Upper lobe of left lung (tissue), 6 donors: ENCODE results near the gene SHISA7. TPM values are rescaled to one million over a fixed set of nuclear protein-coding genes. Genes with fewer than 3 reads are reported as not detected.

Experiments
- ATAC-seq, 2 donors: fragments of 200-7000 bp; cut with Tn5 transposase; one replicate each; pipeline ENCODE4 v1.9.1; 2022; ENCODE audit warnings: mild to moderate bottlenecking in 2 of 2, moderate library complexity in 2 of 2; ENCODE audit not compliant: low FRiP score in 2 of 2
- DNase-seq, 2 donors: peaks; one replicate each; pipeline ENCODE4 v3.0.0-alpha.2; 2019 to 2020
- H3K27ac ChIP-seq, 4 donors: fragments of 200-600 bp; sonication (generic); one replicate each; pipeline ENCODE4 v1.5.1; 2016 to 2019
- H3K27me3 ChIP-seq, 4 donors: fragments of 200-600 bp; sonication (generic); one replicate each; pipeline ENCODE4 v1.5.1; 2017 to 2019
- H3K36me3 ChIP-seq, 4 donors: fragments of 200-600 bp; sonication (generic); one replicate each; pipeline ENCODE4 v1.5.1; 2016 to 2019
- H3K4me1 ChIP-seq, 4 donors: fragments of 200-600 bp; sonication (generic); one replicate each; pipeline ENCODE4 v1.5.1; 2018 to 2019
- H3K4me3 ChIP-seq, 4 donors: fragments of 200-600 bp; sonication (generic); one replicate each; pipeline ENCODE4 v1.5.1; 2017 to 2019; ENCODE audit warnings: mild to moderate bottlenecking in 2 of 4, moderate library complexity in 1 of 4
- H3K9me3 ChIP-seq, 4 donors: fragments of 200-600 bp; sonication (generic); one replicate each; pipeline ENCODE4 v1.5.1; 2018 to 2019
- EP300 ChIP-seq, 4 donors: sonication (generic); formaldehyde crosslinking; IDR thresholded peaks; one replicate each; pipeline ENCODE4 v1.5.1; 2017; ENCODE audit warnings: antibody characterized with exemption in 4 of 4, control low read depth in 2 of 4
- POLR2A ChIP-seq, 4 donors: fragments of 450-650 bp; IDR thresholded peaks; one replicate each; pipeline ENCODE4 v1.5.1; 2016 to 2017; ENCODE audit warnings: antibody characterized with exemption in 4 of 4, mild to moderate bottlenecking in 2 of 4
- POLR2AphosphoS5 ChIP-seq, 2 donors: sonication (generic); formaldehyde crosslinking; IDR thresholded peaks; one replicate each; pipeline ENCODE4 v1.5.1; 2017; ENCODE audit warnings: antibody characterized with exemption in 2 of 2
- WGBS, 2 donors: methylation state at CpG; one replicate each; pipeline ENCODE4 v1.1.5; 2017 to 2018; 5-methylcytosine and 5-hydroxymethylcytosine counted together
- total RNA-seq, 6 donors: library from RNA; depleted of rRNA in 4 of 6; stranded (reverse); fragments of >200 nt in 4 of 6; gene quantifications; one replicate each; pipeline versions ENCODE4 v1.1.0 to v1.2.1, GENCODE V29; 2016 to 2021
- TF ChIP-seq, protein P1 (sequence below), 6 experiments: fragments of 450-650 bp in 4 of 6; fragments of 200-600 bp in 2 of 6; sonication (generic) in 2 of 6; IDR thresholded peaks; one replicate each; pipeline ENCODE4 v1.5.1; 2016 to 2019; ENCODE audit warnings: antibody characterized with exemption in 6 of 6
- donor health status: DM: no; HTN: no; CAD: no; lungs with moderate emphysema.
- donor health status: DM: no; HTN: yes; CAD: no; lungs with severe emphysema.

Gene SHISA7
- total RNA-seq, 6 donors from 2014 or later = not detected

DNA sequence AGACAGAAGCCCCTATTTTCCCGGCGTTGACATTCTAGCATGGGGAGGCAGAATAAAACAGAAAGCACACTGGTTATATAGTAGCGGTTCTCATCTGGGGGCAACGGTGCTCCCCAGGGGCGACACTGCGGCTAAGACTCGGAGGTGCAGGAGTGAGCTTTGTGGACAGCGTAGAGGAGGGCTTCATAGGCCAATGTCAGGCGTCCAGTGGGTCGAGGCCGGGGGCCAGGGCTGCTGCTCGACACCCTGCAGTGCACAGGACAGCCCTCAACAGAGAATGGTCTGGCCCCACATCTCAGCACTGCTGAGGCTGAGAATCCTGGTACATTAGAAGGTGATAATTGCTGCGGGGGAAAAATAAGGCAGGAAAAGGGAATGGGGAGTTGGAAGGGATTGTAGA, 34.8 kb upstream of the SHISA7 start:
- H3K36me3 ChIP-seq = peaks cover 4 to 22% (median 15%) of the 10 kb centered on the region in 4 donors
- peak in 1 of 2 donors; percentile 73 for DNase-seq
- H3K4me1 ChIP-seq = peaks cover 15 to 24% (median 20%) of the 10 kb centered on the region in 4 donors
- peak overlapping the region in 1 of 4 donors; percentile 89 for H3K4me3 ChIP-seq
- no peak for TF ChIP-seq EP300 (IDR thresholded peaks at IDR 0.05)
- no peaks in the 10 kb centered on the region for H3K27me3 ChIP-seq
- no peak for ATAC-seq
- no peak overlapping the region for H3K27ac ChIP-seq
- no peaks in the 10 kb centered on the region for H3K9me3 ChIP-seq
- 84 to 94% methylated on average over 13 of the region's 13 CpGs for WGBS, 2 donors

DNA sequence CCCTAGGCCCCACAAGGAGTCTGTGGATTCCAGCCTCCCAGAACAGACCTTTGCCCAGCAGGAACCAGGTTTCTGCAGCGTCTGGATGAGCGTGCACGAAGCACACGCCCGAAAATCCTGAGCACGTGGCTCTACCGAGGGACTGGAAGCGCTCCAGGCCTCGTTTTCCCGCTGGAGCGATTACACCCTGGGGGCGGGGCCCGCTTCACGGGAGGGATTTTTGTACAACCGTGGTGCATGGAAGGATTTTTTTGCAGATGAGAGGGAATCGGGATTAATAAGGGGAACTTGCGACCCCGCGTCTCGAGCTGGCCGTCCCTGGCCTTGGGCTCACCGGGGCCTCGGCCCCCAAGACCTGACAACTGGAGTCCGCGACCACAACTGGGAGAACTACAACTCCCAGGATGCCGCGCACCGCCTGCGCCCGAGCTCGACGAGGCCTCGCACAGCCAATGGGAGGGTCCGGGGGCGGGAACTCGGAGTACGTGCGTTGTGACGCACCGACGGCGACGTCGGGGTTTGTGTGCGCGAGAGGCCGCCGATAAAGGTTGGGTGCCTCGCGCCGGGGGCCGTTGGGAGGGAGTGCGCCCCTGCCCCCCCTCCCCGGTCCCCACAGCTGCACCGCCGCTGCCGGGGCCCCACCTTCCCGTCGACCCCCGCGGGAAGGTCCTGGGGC, 33.1 kb upstream of the SHISA7 start, which contains the start of gene ZNF628:
TSS of gene ZNF628 (plus strand) at position 518 of the 676 bp plus-strand sequence. CDS start 3,294 bp downstream, outside the sequence.
- Histone ChIP-seq H3K27ac (peak within 1 kb of the TSS; percentile 94 to 98 (median 96)), H3K4me1 (peaks cover 15 to 24% (median 20%) of the 10 kb centered on the region in 4 donors), H3K9me3 (no peaks in the 10 kb centered on the region), H3K4me3 (peak within 1 kb of the TSS; percentile 50 to 89 (median 61)), H3K27me3 (no peaks in the 10 kb centered on the region), H3K36me3 (peaks cover 0 to 5% (median 2%) of the 10 kb centered on the region in 4 donors)
- peak; percentile 98 to 99 for DNase-seq
- TF ChIP-seq, protein P1, sequence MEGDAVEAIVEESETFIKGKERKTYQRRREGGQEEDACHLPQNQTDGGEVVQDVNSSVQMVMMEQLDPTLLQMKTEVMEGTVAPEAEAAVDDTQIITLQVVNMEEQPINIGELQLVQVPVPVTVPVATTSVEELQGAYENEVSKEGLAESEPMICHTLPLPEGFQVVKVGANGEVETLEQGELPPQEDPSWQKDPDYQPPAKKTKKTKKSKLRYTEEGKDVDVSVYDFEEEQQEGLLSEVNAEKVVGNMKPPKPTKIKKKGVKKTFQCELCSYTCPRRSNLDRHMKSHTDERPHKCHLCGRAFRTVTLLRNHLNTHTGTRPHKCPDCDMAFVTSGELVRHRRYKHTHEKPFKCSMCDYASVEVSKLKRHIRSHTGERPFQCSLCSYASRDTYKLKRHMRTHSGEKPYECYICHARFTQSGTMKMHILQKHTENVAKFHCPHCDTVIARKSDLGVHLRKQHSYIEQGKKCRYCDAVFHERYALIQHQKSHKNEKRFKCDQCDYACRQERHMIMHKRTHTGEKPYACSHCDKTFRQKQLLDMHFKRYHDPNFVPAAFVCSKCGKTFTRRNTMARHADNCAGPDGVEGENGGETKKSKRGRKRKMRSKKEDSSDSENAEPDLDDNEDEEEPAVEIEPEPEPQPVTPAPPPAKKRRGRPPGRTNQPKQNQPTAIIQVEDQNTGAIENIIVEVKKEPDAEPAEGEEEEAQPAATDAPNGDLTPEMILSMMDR (IDR thresholded peaks at IDR 0.05) = no peak
- TF ChIP-seq POLR2A (IDR thresholded peaks at IDR 0.05) = peak in 2 of 4 donors; percentile 34 to 89
- TF ChIP-seq POLR2AphosphoS5 (IDR thresholded peaks at IDR 0.05) = peak; percentile 78 to 92
- WGBS, 2 donors = 0 to 1% methylated on average over 12 to 53 of the region's 61 CpGs
- peak; percentile 96 to 98 for ATAC-seq

DNA sequence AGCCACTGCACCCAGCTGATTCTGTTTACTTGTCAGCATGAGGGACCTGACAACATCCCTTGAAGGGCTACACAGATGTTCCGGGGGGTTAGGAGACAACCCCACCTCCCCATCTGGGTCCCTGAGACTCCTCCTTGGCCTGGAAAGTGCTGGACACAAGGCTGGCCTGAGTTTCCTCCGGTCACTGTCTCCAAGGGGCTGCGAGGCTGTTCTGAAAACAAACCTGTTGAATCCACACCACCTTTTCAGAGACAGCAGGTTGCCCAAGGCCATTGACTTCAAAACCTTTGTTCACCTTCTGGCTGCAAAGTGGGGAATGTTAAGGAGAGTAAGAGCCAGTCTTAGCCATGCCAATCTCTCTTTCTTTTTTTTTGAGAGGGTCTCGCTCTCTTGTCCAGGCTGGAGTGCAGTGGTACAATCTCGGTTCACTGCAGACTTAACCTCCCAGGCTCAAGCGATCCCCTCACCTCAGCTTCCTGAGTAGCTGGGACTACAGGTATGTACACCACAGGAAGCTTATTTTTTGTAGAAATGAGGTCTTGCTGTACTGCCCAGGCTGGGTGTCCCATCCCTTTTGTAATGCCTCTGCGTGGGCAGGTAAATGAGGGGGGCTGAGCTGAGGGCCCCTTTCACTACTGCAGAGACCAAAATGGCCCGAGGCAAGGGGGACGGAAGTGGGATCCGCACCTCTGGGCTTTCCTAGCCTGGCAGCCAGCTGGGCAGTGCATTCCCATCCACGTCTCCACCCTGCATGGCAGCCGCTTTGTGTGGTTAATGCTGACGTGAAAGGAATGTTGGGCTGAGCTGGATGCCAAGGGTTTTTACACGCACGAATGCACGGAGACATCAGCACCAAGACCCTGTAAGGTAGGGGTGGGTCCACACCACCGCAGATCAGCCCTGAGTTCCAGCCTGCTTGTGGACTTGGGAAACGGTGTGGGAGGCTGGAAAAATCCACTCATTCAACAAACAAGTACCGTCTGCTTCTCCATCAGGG, 31.5 kb upstream of the SHISA7 start:
- WGBS, 2 donors = 90 to 92% methylated on average over 16 to 19 of the region's 19 CpGs
- no peak overlapping the region for H3K27ac ChIP-seq
- DNase-seq (no peak), ATAC-seq (no peak)
- H3K27me3 ChIP-seq = no peaks in the 10 kb centered on the region
- TF ChIP-seq EP300 (IDR thresholded peaks at IDR 0.05) (no peak), POLR2A (IDR thresholded peaks at IDR 0.05) (no peak), POLR2AphosphoS5 (IDR thresholded peaks at IDR 0.05) (no peak)
- TF ChIP-seq, protein P1 (IDR thresholded peaks at IDR 0.05) = no peak
- H3K36me3 ChIP-seq = no peaks in the 10 kb centered on the region
- H3K9me3 ChIP-seq = no peaks in the 10 kb centered on the region
- no peak overlapping the region for H3K4me3 ChIP-seq
- H3K4me1 ChIP-seq = peaks cover 15 to 24% (median 20%) of the 10 kb centered on the region in 4 donors

DNA sequence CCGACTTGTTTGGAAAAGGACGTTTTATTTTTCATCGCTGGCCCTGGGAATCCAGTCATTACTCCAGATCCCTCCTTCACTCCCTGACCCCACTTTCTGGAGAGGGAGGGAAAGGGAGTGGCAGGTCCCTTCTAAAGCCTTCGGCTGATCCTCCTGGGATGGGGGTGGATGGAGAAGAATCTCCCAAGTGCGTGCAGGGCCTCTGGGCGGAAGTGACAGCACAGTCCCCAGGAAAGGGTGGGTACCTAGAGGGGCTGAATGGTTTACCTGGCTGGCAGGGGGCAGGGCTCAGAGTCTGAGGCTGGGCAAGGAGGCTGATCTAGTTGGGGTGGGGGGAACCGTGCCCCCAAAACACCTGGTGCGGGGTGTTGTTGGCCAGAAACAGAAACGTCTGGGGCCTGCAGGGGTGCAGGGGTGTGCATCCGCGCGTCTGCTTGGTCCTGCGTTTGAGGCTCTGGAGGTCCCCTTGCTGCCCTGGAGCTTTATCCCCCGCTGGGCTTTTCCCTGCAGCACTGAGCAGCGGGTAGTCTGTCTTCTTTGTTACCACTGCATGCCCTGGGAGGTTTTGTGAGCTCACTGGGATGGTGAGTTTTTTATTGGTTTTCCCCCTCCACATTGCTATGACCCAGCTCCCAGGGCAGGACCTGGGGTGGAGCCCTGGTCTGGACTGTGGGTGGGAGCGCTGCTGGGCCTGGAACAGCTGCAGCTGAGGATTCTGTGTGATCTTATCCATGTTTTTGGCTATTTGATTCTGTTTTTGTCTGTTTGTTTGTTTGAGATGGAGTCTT, 30.3 kb upstream of the SHISA7 start:
- Histone ChIP-seq H3K36me3 (no peaks in the 10 kb centered on the region), H3K27me3 (no peaks in the 10 kb centered on the region), H3K27ac (no peak overlapping the region), H3K9me3 (no peaks in the 10 kb centered on the region), H3K4me3 (no peak overlapping the region), H3K4me1 (peaks cover 15 to 23% (median 19%) of the 10 kb centered on the region in 4 donors)
- WGBS, 2 donors = 78 to 80% methylated on average over 13 to 16 of the region's 16 CpGs
- no peak for TF ChIP-seq EP300 (IDR thresholded peaks at IDR 0.05)
- TF ChIP-seq, protein P1 (IDR thresholded peaks at IDR 0.05) = no peak
- no peak for TF ChIP-seq POLR2AphosphoS5 (IDR thresholded peaks at IDR 0.05)
- TF ChIP-seq POLR2A (IDR thresholded peaks at IDR 0.05) = no peak
- ATAC-seq (peak in 1 of 2 donors; percentile 26), DNase-seq (peak in 1 of 2 donors; percentile 22)
